Pancreas (tissue), 10 donors: ENCODE measurements around the gene PIGO. TPM values are rescaled to one million over a fixed set of nuclear protein-coding genes. Genes with fewer than 3 reads are reported as not detected.

Experiments used
- ATAC-seq, 4 donors: fragments of 200-7000 bp; cut with Tn5 transposase; one replicate each; pipeline versions ENCODE4 v1.8.0 to v1.9.1; 2020; ENCODE audit warnings: mild to moderate bottlenecking in 4 of 4, moderate library complexity in 4 of 4
- DNase-seq, 6 donors: peaks; one replicate each; pipeline ENCODE4 v3.0.0-alpha.2; 2020
- FAIRE-seq: peaks from 2 replicates; lab custom pipeline; 2012; peaks lifted over from hg19 to GRCh38; lab: Jason Lieb, UNC
- H3K27ac ChIP-seq, 4 donors: fragments of 200-600 bp; sonication (generic); 1 replicate in 3 of 4; 2 replicates in 1 of 4; pipeline versions ENCODE4 v1.5.0 to v1.8.0; 2020
- H3K27me3 ChIP-seq, 4 donors: fragments of 200-600 bp; one replicate each; pipeline ENCODE4 v1.8.0; 2021
- H3K36me3 ChIP-seq, 3 donors: fragments of 200-600 bp; sonication (generic) in 1 of 3; one replicate each; pipeline versions ENCODE4 v1.5.0 to v1.8.0; 2020 to 2021
- H3K4me1 ChIP-seq, 3 donors: fragments of 200-600 bp; one replicate each; pipeline ENCODE4 v1.8.0; 2021
- H3K4me3 ChIP-seq, 4 donors: fragments of 200-600 bp; sonication (generic) in 2 of 4; one replicate each; pipeline versions ENCODE4 v1.5.0 to v1.8.0; 2020 to 2021
- H3K9me3 ChIP-seq, 4 donors: fragments of 200-600 bp; one replicate each; pipeline ENCODE4 v1.8.0; 2021
- CTCF ChIP-seq, 4 donors: fragments of 200-600 bp; sonication (generic) in 3 of 4; IDR thresholded peaks; one replicate each; pipeline versions ENCODE4 v1.5.0 to v1.8.0; 2021; ENCODE audit warnings: antibody characterized with exemption in 4 of 4
- WGBS, 2 donors: extraction: QIAGEN DNeasy Blood & Tissue Kit; methylation state at CpG; one replicate each; pipeline ENCODE4 v1.1.7; 2013; 5-methylcytosine and 5-hydroxymethylcytosine counted together
- intact Hi-C, 3 donors: fragments of 100-400 bp; cut with DNase I; formaldehyde crosslinking; loops; one replicate each; pipeline versions ENCODE4 v1.11.1 to v1.14.2; 2022
- polyA plus RNA-seq, 2 donors: library from polyadenylated mRNA; stranded (reverse); fragments of 200-250 nt; gene quantifications; one replicate each; pipeline ENCODE4 v1.2.3, GENCODE V29; 2013
- total RNA-seq, 6 donors: library from RNA; stranded (reverse); fragmentation: NEBNext Ultra II Directional in 4 of 6; extraction: Animal tissue kit (Norgen Biotek cat#: 25700) in 4 of 6; gene quantifications; one replicate each; pipeline versions ENCODE4 v1.2.1 to v1.2.4, GENCODE V29; 2021 to 2023
- donor health status: healthy with polysubstance abuse.
- donor health status: DM: no; HTN: no; CAD: no; lungs with moderate emphysema.
- donor health status: DM: no; HTN: no; CAD: no.
- donor health status: control.
- donor health status: control.
- donor health status: Bipolar disorder and iron deficiency.
- donor health status: DM: yes; HTN: yes; CAD: no.
- donor health status: DM: no; HTN: no; CAD: no.
- donor health status: DM: no; HTN: no; CAD: no.
- donor health status: DM: yes; HTN: yes; CAD: no.

PIGO gene
- total and polyA plus RNA-seq, 8 donors = 14.2 to 26.1 (median 17.7) TPM

- H3K4me3 ChIP-seq = peak overlapping the region; percentile 87 to 98 (median 92)
- no peak for TF ChIP-seq CTCF (IDR thresholded peaks at IDR 0.05)
- intact Hi-C loops = no loop called here
- peaks cover 7 to 20% (median 13%) of the 10 kb centered on the region in 3 donors for H3K36me3 ChIP-seq
- no peak for FAIRE-seq
- peak overlapping the region; percentile 97 to 99 (median 99) for H3K27ac ChIP-seq
- 1% methylated on average over 20 of the region's 20 CpGs for WGBS, 2 donors
- no peak for ATAC-seq
- H3K9me3 ChIP-seq = no peaks in the 10 kb centered on the region
- peak in 2 of 6 donors; percentile 37 to 38 for DNase-seq
- no peaks in the 10 kb centered on the region for H3K27me3 ChIP-seq
- peaks cover 18 to 24% (median 19%) of the 10 kb centered on the region in 3 donors for H3K4me1 ChIP-seq
These were observed 25.3 kb downstream of the PIGO start for GRCh38 chr9:35070823-35071813.

- 31 to 36% methylated on average over 4 of the region's 4 CpGs for WGBS, 2 donors
- no peak overlapping the region for H3K4me3 ChIP-seq
- no peaks in the 10 kb centered on the region for H3K27me3 ChIP-seq
- DNase-seq (no peak), ATAC-seq (no peak), FAIRE-seq (no peak)
- H3K9me3 ChIP-seq = no peaks in the 10 kb centered on the region
- peaks cover 9 to 41% (median 34%) of the 10 kb centered on the region in 3 donors for H3K36me3 ChIP-seq
- intact Hi-C loops = no loop called here
- no peak overlapping the region for H3K27ac ChIP-seq
- TF ChIP-seq CTCF (IDR thresholded peaks at IDR 0.05) = no peak
- peaks cover 18 to 24% (median 19%) of the 10 kb centered on the region in 3 donors for H3K4me1 ChIP-seq
These were observed 27.4 kb downstream of the PIGO start for GRCh38 chr9:35069020-35069419.

- DNase-seq = no peak
- no peak overlapping the region for H3K27ac ChIP-seq
- H3K4me1 ChIP-seq = peaks cover 18 to 24% (median 19%) of the 10 kb centered on the region in 3 donors
- WGBS, 2 donors = 76 to 91% methylated on average over 1 of the region's 1 CpG
- H3K9me3 ChIP-seq = no peaks in the 10 kb centered on the region
- peaks cover 18 to 60% (median 54%) of the 10 kb centered on the region in 3 donors for H3K36me3 ChIP-seq
- ATAC-seq = no peak
- TF ChIP-seq CTCF (IDR thresholded peaks at IDR 0.05) = no peak
- H3K4me3 ChIP-seq = no peak overlapping the region
- intact Hi-C loops = no loop called here
- no peak for FAIRE-seq
- H3K27me3 ChIP-seq = no peaks in the 10 kb centered on the region
These were observed 29.3 kb downstream of the PIGO start for GRCh38 chr9:35067056-35067455.

GRCh38 chr9:35060548-35061207 lies 35.7 kb downstream of the PIGO start:
- Histone ChIP-seq H3K27me3 (no peaks in the 10 kb centered on the region), H3K9me3 (no peaks in the 10 kb centered on the region), H3K4me1 (no peaks in the 10 kb centered on the region), H3K36me3 (peaks cover 27 to 100% (median 94%) of the 10 kb centered on the region in 3 donors), H3K27ac (no peak overlapping the region), H3K4me3 (no peak overlapping the region)
- no peak for FAIRE-seq
- WGBS, 2 donors = 90 to 94% methylated on average over 11 of the region's 11 CpGs
- TF ChIP-seq CTCF (IDR thresholded peaks at IDR 0.05) = no peak
- ATAC-seq = no peak
- no peak for DNase-seq
- intact Hi-C loops = no loop called here
